NCI-H146 (cell line): Measurements from ENCODE around the gene GIGYF2.
"Not testable (repeated sequence)": the region's sequence is repeated elsewhere in the genome, so short reads cannot be mapped to it uniquely, and the experiment has no call there.

Experiments
- DNase-seq: peaks from one replicate; lab custom pipeline; 2025; lab: John Stamatoyannopoulos, UW

The GIGYF2 gene

GRCh38 chr2:232689152-232689910, 7.8 kb upstream of the GIGYF2 start:
- no peak for DNase-seq

DNA sequence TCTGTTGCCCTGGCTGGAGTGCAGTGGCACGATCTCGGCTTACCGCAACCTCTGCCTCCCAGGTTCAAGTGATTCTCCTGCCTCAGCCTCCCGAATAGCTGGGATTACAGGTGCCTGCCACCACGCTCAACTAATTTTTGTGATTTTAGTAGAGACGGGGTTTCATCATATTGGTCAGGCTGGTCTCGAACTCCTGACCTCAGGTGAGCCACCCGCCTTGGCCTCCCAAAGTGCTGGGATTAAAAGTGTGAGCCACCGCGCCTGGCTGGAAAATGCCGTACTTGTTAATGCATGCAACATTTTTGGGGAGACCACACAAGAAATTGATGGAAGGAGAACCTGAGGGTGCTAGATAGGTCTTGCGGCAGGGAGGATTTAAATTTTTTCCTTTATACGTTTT, 6.0 kb upstream of the GIGYF2 start:
- not testable (repeated sequence) for DNase-seq

GRCh38 chr2:232693344-232693743, 3.8 kb upstream of the GIGYF2 start:
- DNase-seq: no peak

- no peak for DNase-seq
Measured at GRCh38 chr2:232696609-232697058, 497 bp upstream of the GIGYF2 start.

- DNase-seq: peak; percentile 59
Measured at GRCh38 chr2:232697807-232698110, 628 bp downstream of the GIGYF2 start.

- DNase-seq: no peak
Measured at GRCh38 chr2:232698556-232699091, 1.5 kb downstream of the GIGYF2 start.

- DNase-seq: no peak
Measured at GRCh38 chr2:232699110-232699509, 2.0 kb downstream of the GIGYF2 start.

GRCh38 chr2:232700154-232700553, 3.0 kb downstream of the GIGYF2 start:
- no peak for DNase-seq

- DNase-seq: no peak
Measured at GRCh38 chr2:232707076-232707475, 9.9 kb downstream of the GIGYF2 start.

GRCh38 chr2:232713505-232713904, 16.4 kb downstream of the GIGYF2 start:
- DNase-seq: no peak

DNA sequence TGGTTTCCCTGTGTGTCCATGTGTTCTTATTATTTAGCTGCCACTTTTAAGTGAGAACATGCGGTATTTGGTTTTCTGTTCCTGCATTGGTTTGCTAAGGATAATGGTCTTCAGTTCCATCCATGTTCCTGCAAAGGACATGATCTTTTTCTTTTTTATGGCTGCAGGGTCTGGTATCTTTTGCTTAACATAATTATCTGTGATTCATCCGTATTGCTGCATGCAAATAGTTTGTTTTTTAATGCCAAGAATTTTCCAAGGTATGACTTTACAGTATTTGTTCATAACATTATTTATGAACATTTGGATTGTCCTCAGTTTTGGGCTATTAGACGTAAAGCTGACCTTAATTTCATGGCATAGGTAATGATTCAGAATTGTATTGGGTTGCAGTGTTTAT, 17.8 kb downstream of the GIGYF2 start:
- no peak for DNase-seq

GRCh38 chr2:232720056-232720455, 22.9 kb downstream of the GIGYF2 start:
- not testable (repeated sequence) for DNase-seq

DNA sequence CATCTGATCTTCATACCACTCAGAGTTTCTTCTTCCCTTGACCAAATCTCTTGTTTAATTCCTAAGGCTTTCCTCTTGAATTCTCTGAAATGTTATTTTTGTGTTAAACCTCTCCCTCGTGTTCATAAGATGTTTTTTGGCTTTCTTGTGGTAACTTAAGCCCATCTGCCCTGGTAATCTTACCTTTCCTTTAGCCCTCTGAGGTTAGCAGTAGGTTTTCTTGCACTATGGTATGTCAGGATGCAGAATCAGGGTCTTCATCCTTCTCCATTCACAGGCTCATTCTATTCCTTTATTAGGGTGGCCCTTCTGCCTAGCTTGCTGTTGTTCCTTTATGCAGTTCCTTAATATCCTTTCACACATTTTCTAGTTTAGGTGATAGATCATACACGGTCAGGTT, 24.1 kb downstream of the GIGYF2 start:
- no peak for DNase-seq

GRCh38 chr2:232721882-232722281, 24.8 kb downstream of the GIGYF2 start:
- DNase-seq: no peak

DNA sequence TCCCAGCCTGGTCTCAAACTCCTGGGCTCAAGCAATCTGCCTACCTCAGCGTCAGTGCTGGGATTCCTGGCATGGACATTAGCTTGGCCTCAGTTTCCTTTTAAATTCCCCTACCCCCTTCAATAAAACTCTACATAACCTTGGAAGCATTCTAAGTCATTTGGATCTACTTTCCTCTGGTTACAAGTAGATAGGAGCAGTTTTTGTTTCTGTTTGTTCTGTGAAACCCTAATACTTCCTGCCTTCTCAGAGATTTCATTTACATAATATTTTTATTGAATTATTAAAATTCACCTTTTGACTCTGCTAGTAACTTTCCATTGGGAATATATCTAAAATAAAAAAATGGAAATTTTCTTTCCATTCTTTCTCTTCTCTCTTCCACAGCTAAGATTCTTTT, 25.9 kb downstream of the GIGYF2 start:
- no peak for DNase-seq

GRCh38 chr2:232728785-232729184, 31.7 kb downstream of the GIGYF2 start:
- no peak for DNase-seq

DNA sequence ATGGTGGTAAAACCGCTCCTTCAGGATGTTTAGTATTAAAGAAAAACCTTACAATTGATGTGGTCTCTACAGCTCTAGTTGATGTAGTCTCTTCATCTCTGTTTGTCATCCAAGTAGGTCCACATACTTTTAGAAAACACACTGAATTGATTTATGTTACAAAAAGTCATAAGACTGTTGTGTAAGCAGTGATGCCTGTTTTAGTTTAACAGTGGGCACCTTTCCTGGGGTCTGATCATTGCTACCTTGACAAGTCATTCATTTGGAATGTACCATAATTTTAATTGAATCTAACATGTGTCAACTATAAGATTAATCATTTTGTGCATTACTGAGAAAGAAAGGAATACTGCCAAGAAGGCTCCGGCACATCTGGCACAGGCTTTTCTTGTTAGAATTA, 34.3 kb downstream of the GIGYF2 start:
- no peak for DNase-seq

- no peak for DNase-seq
Measured at GRCh38 chr2:232741294-232741693, 44.2 kb downstream of the GIGYF2 start.

GRCh38 chr2:232741972-232742371, 44.8 kb downstream of the GIGYF2 start:
- DNase-seq: no peak

- DNase-seq: no peak
Measured at GRCh38 chr2:232744963-232745362, 47.8 kb downstream of the GIGYF2 start.

DNA sequence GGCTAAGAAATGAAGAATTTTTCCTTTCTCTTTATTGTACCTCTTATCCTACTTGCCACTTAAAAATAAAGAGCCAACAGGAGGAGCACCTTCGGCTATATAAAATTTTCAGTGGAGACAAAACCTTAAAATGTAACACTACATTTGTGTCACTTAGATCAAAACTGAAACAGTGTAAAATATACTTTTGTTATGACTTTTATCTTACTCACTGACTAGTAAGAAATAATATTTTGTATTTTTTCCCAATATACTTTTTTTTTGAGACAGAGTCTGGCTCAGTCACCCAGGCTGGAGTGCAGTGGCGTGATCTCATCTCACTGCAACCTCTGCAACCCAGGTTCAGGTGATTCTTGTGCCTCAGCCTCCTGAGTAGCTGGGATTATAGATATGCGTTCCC, 50.9 kb downstream of the GIGYF2 start:
- DNase-seq: no peak

DNA sequence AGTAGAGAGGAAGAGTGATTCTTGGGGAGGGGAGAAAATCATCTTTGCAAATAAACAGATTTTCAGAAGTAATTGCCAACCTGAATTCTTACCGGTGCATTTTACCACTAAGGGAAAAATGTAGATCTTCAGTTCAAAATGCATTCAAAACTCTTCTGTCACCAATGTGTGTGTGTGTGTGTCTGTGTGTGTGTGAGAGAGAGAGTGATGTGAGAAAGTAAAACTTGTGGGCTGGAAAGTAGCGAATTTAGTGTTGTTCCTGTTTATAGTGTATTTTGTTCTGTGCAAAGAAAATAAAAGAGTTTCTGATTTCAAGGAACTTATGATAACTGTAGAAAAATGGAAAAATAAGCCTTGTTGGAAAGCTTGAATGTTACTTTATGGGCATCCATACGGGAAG, 52.2 kb downstream of the GIGYF2 start:
- no peak for DNase-seq

DNA sequence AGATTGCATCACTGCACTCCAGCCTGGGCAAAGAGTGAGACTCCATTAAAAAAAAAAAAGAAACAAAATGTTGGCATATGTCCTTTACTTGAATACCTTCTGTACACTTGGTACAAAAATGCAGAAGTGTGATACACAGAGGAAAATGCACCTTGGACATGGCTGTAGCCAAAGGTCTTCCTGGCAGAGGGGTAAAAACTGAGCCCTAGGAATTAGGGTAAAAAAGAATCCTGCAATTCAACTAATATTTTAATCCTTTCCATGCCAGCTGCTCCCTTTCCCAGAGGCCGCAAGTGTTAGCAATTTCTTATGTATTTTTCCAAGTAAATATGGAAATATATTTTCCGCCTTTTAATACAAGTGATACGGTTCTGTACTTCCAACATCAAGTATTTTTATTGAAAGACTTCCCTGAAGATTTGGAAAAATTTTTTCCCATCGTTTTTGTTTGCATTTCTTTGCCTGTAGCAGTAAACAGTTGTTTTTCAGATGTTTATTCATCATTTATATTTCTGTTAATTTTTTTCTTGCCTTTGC, 53.1 kb downstream of the GIGYF2 start:
- DNase-seq: no peak

- no peak for DNase-seq
Measured at GRCh38 chr2:232757905-232758304, 60.8 kb downstream of the GIGYF2 start.
